Measurements from ENCODE around the gene ERGIC3.
A peak's percentile ranks its signal among the peaks of the same experiment; 100 is the strongest.

ERGIC3 gene

GRCh38 chr20:35503281-35503680 is 38.6 kb upstream of the ERGIC3 start:
- no peak for DNase-seq (ENCODE audit: low read depth)
- H3K4me3 ChIP-seq (ENCODE audit: low read length) = no peak overlapping the region
- TF ChIP-seq CTCF (IDR thresholded peaks at IDR 0.05; ENCODE audit: insufficient read depth, low read depth, low read length, missing control alignments) = no peak

GRCh38 chr20:35503841-35504561 is 37.9 kb upstream of the ERGIC3 start:
- H3K4me3 ChIP-seq (ENCODE audit: low read length) = no peak overlapping the region

GRCh38 chr20:35504751-35505150 is 37.1 kb upstream of the ERGIC3 start:
- TF ChIP-seq CTCF (IDR thresholded peaks at IDR 0.05; ENCODE audit: insufficient read depth, low read depth, low read length, missing control alignments) = no peak
- no peak for DNase-seq (ENCODE audit: low read depth)
- no peak overlapping the region for H3K4me3 ChIP-seq (ENCODE audit: low read length)

More at GRCh38 chr20:35503841-35504561, 37.9 kb upstream of the ERGIC3 start:
- TF ChIP-seq CTCF (IDR thresholded peaks at IDR 0.05; ENCODE audit: insufficient read depth, low read depth, low read length, missing control alignments) = no peak
- no peak for DNase-seq (ENCODE audit: low read depth)

GRCh38 chr20:35506179-35506578 is 35.7 kb upstream of the ERGIC3 start:
- no peak overlapping the region for H3K4me3 ChIP-seq (ENCODE audit: low read length)
- peak; percentile 18 for DNase-seq (ENCODE audit: low read depth)
- no peak for TF ChIP-seq CTCF (IDR thresholded peaks at IDR 0.05; ENCODE audit: insufficient read depth, low read depth, low read length, missing control alignments)

GRCh38 chr20:35506872-35507638 is 34.8 kb upstream of the ERGIC3 start:
- no peak overlapping the region for H3K4me3 ChIP-seq (ENCODE audit: low read length)
- DNase-seq (ENCODE audit: low read depth) = peak; percentile 30
- TF ChIP-seq CTCF (IDR thresholded peaks at IDR 0.05; ENCODE audit: insufficient read depth, low read depth, low read length, missing control alignments) = no peak

GRCh38 chr20:35508493-35509218 is 33.2 kb upstream of the ERGIC3 start:
- no peak for DNase-seq (ENCODE audit: low read depth)
- no peak overlapping the region for H3K4me3 ChIP-seq (ENCODE audit: low read length)
- no peak for TF ChIP-seq CTCF (IDR thresholded peaks at IDR 0.05; ENCODE audit: insufficient read depth, low read depth, low read length, missing control alignments)
